Cardiac muscle cell (in vitro differentiated cells and primary cell): ENCODE measurements around the gene NODAL. TPM values are rescaled to one million over a fixed set of nuclear protein-coding genes. Genes with fewer than 3 reads are reported as not detected.

Experiments used
- DNase-seq, 2 donors: peaks; one replicate each; pipeline versions ENCODE4 v3.0.0 to v3.0.0-alpha.2; 2010 to 2017; ENCODE audit warnings: low read depth in 1 of 2, low spot score in 1 of 2
- H3K27ac ChIP-seq: fragments of 200-600 bp; sonication (generic); 2 replicates; pipeline ENCODE4 v1.5.1; 2016
- H3K27me3 ChIP-seq: fragments of 200-600 bp; sonication (generic); 2 replicates; pipeline ENCODE4 v1.6.0; 2016; ENCODE audit warnings: control low read depth
- H3K36me3 ChIP-seq: fragments of 200-600 bp; sonication (generic); 2 replicates; pipeline ENCODE4 v1.5.1; 2016; ENCODE audit warnings: control low read depth
- H3K4me1 ChIP-seq: fragments of 200-600 bp; sonication (generic); 2 replicates; pipeline ENCODE4 v1.8.1; 2017; ENCODE audit warnings: low read depth, mild to moderate bottlenecking, mixed run types
- H3K4me3 ChIP-seq: fragments of 200-600 bp; sonication (generic); 2 replicates; pipeline ENCODE4 v1.5.1; 2016; ENCODE audit warnings: mild to moderate bottlenecking
- H3K9me3 ChIP-seq: fragments of 200-600 bp; sonication (generic); 2 replicates; pipeline ENCODE4 v1.5.1; 2017; ENCODE audit warnings: low read depth, mild to moderate bottlenecking, control low read depth
- CTCF ChIP-seq: IDR thresholded peaks from 2 replicates; pipeline ENCODE4 v1.5.1; 2012; ENCODE audit warnings: low read depth, mild to moderate bottlenecking, low read length
- polyA plus RNA-seq: library from polyadenylated mRNA; unstranded; fragments of >200 nt; fragmentation: Nextera tagmentation; extraction: Ambion mirVana; gene quantifications from 2 replicates; pipeline ENCODE4 v1.2.1, GENCODE V29; 2016
- total RNA-seq: library from RNA; depleted of rRNA; stranded (reverse); fragments of >200 nt; gene quantifications from 2 replicates; pipeline ENCODE4 v1.2.3, GENCODE V29; 2016

The NODAL gene
- total and polyA plus RNA-seq, 2 experiments from 2014 or later, result 0.07 to 0.15 TPM

GRCh38 chr10:70481831-70482530 is 40.5 kb upstream of the NODAL start:
- DNase-seq, result peak in 1 of 2 donors; percentile 41
- no peak for TF ChIP-seq CTCF
- Histone ChIP-seq H3K9me3 (no peaks in the 10 kb centered on the region), H3K27me3 (peaks cover 14% of the 10 kb centered on the region), H3K36me3 (no peaks in the 10 kb centered on the region), H3K4me1 (peaks cover 6% of the 10 kb centered on the region), H3K27ac (peak overlapping the region; percentile 60), H3K4me3 (no peak overlapping the region)

- DNase-seq, result no peak
- no peak overlapping the region for H3K4me3 ChIP-seq
- peaks cover 6% of the 10 kb centered on the region for H3K4me1 ChIP-seq
- H3K27ac ChIP-seq, result no peak overlapping the region
- no peaks in the 10 kb centered on the region for H3K36me3 ChIP-seq
- H3K27me3 ChIP-seq, result peaks cover 22% of the 10 kb centered on the region
- H3K9me3 ChIP-seq, result no peaks in the 10 kb centered on the region
- TF ChIP-seq CTCF, result no peak
Observed at GRCh38 chr10:70481105-70481504, 39.6 kb upstream of the NODAL start.

- no peak overlapping the region for H3K4me3 ChIP-seq
- no peaks in the 10 kb centered on the region for H3K36me3 ChIP-seq
- H3K27me3 ChIP-seq, result peaks cover 30% of the 10 kb centered on the region
- no peak for DNase-seq
- H3K27ac ChIP-seq, result no peak overlapping the region
- no peaks in the 10 kb centered on the region for H3K9me3 ChIP-seq
- TF ChIP-seq CTCF, result no peak
- peaks cover 7% of the 10 kb centered on the region for H3K4me1 ChIP-seq
Observed at GRCh38 chr10:70480239-70480861, 38.9 kb upstream of the NODAL start.

- no peak overlapping the region for H3K27ac ChIP-seq
- no peak for TF ChIP-seq CTCF
- H3K4me3 ChIP-seq, result no peak overlapping the region
- no peak for DNase-seq
- peaks cover 30% of the 10 kb centered on the region for H3K27me3 ChIP-seq
- H3K9me3 ChIP-seq, result no peaks in the 10 kb centered on the region
- H3K36me3 ChIP-seq, result no peaks in the 10 kb centered on the region
- peaks cover 11% of the 10 kb centered on the region for H3K4me1 ChIP-seq
Observed at GRCh38 chr10:70479626-70480238, 38.3 kb upstream of the NODAL start.

- Histone ChIP-seq H3K27ac (no peak overlapping the region), H3K9me3 (no peaks in the 10 kb centered on the region), H3K36me3 (no peaks in the 10 kb centered on the region), H3K4me1 (peaks cover 11% of the 10 kb centered on the region), H3K27me3 (peaks cover 30% of the 10 kb centered on the region), H3K4me3 (peak overlapping the region; percentile 58)
- TF ChIP-seq CTCF, result peak; percentile 7
- no peak for DNase-seq
Observed at GRCh38 chr10:70479165-70479581, 37.7 kb upstream of the NODAL start.
